CD14-positive monocyte (primary cell): ENCODE results near the gene MEG3. TPM values are rescaled to one million over a fixed set of nuclear protein-coding genes. Genes with fewer than 3 reads are reported as not detected.

Experiments
- DNase-seq, 3 donors: peaks; one replicate each; pipeline ENCODE4 v3.0.0-alpha.2; 2011 to 2022
- H2AFZ ChIP-seq: 2 replicates; pipeline ENCODE4 v1.6.0; 2012; ENCODE audit warnings: mild to moderate bottlenecking, low read depth, low read length, inconsistent platforms; ENCODE audit not compliant: insufficient read depth, poor library complexity, severe bottlenecking
- H3K27ac ChIP-seq, 2 donors: 1 replicate in 1 of 2; 2 replicates in 1 of 2; pipeline ENCODE4 v1.5.1; 2012 to 2013; ENCODE audit warnings: low read length in 2 of 2, control low read depth in 1 of 2, inconsistent platforms in 1 of 2, low read depth in 1 of 2, mild to moderate bottlenecking in 1 of 2
- H3K27me3 ChIP-seq, 2 donors: one replicate each; pipeline versions ENCODE4 v1.6.0 to v1.6.1; 2011 to 2013; ENCODE audit warnings: low read length in 2 of 2; ENCODE audit not compliant: control insufficient read depth in 2 of 2, insufficient read depth in 2 of 2
- H3K36me3 ChIP-seq, 2 donors: replicated peaks in 1 of 2; 1 replicate in 1 of 2; 2 replicates in 1 of 2; pipeline versions ENCODE4 v1.5.1 to v1.6.1; 2012 to 2013; ENCODE audit warnings: low read length in 2 of 2, control low read depth in 1 of 2, inconsistent platforms in 1 of 2, mild to moderate bottlenecking in 1 of 2; ENCODE audit not compliant: insufficient read depth in 2 of 2, control insufficient read depth in 1 of 2
- H3K4me1 ChIP-seq, 2 donors: 1 replicate in 1 of 2; 2 replicates in 1 of 2; pipeline versions ENCODE4 v1.5.1 to v1.6.1; 2012 to 2013; ENCODE audit warnings: low read length in 2 of 2, control low read depth in 1 of 2, inconsistent platforms in 1 of 2, mild to moderate bottlenecking in 1 of 2, moderate library complexity in 1 of 2; ENCODE audit not compliant: insufficient read depth in 2 of 2, control insufficient read depth in 1 of 2
- H3K4me2 ChIP-seq: replicated peaks from 2 replicates; pipeline ENCODE3; 2012; ENCODE audit warnings: low read length, moderate library complexity, mild to moderate bottlenecking; ENCODE audit not compliant: poor library complexity, severe bottlenecking; ENCODE audit errors: extremely low read depth
- H3K4me3 ChIP-seq, 3 experiments: fragments of 200-600 bp in 1 of 3; sonication (generic) in 1 of 3; replicated peaks in 1 of 3; 1 replicate in 2 of 3; 2 replicates in 1 of 3; pipeline ENCODE4 v1.5.1; 2011 to 2013; ENCODE audit warnings: low read length in 3 of 3, mild to moderate bottlenecking in 3 of 3, control low read depth in 2 of 3, low read depth in 2 of 3, inconsistent platforms in 1 of 3, moderate library complexity in 1 of 3
- H3K79me2 ChIP-seq: 2 replicates; pipeline ENCODE4 v1.6.0; 2012; ENCODE audit warnings: mild to moderate bottlenecking, control low read depth, inconsistent platforms, low read length, moderate library complexity; ENCODE audit not compliant: insufficient read depth
- H3K9ac ChIP-seq: 2 replicates; pipeline ENCODE4 v1.6.0; 2017; ENCODE audit warnings: low read length, mild to moderate bottlenecking; ENCODE audit not compliant: insufficient read depth, poor library complexity, severe bottlenecking
- H3K9me3 ChIP-seq, 2 donors: replicated peaks in 1 of 2; 1 replicate in 1 of 2; 2 replicates in 1 of 2; pipeline versions ENCODE4 v1.5.1 to v1.6.1; 2012 to 2013; ENCODE audit warnings: low read length in 2 of 2, control low read depth in 1 of 2; ENCODE audit not compliant: control insufficient read depth in 1 of 2, insufficient read depth in 1 of 2
- H4K20me1 ChIP-seq: 2 replicates; pipeline ENCODE4 v1.6.0; 2012; ENCODE audit warnings: mild to moderate bottlenecking, low read length, control low read depth, moderate library complexity; ENCODE audit not compliant: insufficient read depth
- H3K27ac Mint-ChIP-seq, 7 donors: one replicate each; pipeline ENCODE4 v1.8.0; 2020; ENCODE audit warnings: mild to moderate bottlenecking in 7 of 7, mixed read lengths in 7 of 7, moderate library complexity in 6 of 7, inconsistent platforms in 2 of 7
- H3K27me3 Mint-ChIP-seq, 3 donors: one replicate each; pipeline ENCODE4 v1.8.0; 2021 to 2022; ENCODE audit warnings: low read depth in 3 of 3, mild to moderate bottlenecking in 3 of 3, mixed read lengths in 3 of 3, moderate library complexity in 3 of 3, inconsistent platforms in 1 of 3
- H3K36me3 Mint-ChIP-seq, 2 donors: one replicate each; pipeline ENCODE4 v1.8.0; 2020; ENCODE audit warnings: mixed read lengths in 2 of 2, inconsistent platforms in 1 of 2, mild to moderate bottlenecking in 1 of 2
- H3K4me1 Mint-ChIP-seq: one replicate; pipeline ENCODE4 v1.8.0; 2020; ENCODE audit warnings: mild to moderate bottlenecking, mixed read lengths
- H3K4me3 Mint-ChIP-seq, 2 donors: one replicate each; pipeline ENCODE4 v1.8.0; 2020; ENCODE audit warnings: mild to moderate bottlenecking in 2 of 2, mixed read lengths in 2 of 2, moderate library complexity in 1 of 2
- H3K9me3 Mint-ChIP-seq, 7 donors: one replicate each; pipeline ENCODE4 v1.8.0; 2020 to 2022; ENCODE audit warnings: mixed read lengths in 7 of 7, mild to moderate bottlenecking in 6 of 7, moderate library complexity in 6 of 7, inconsistent platforms in 2 of 7
- CTCF ChIP-seq: fragments of 200-600 bp; IDR thresholded peaks from one replicate; pipeline ENCODE4 v1.8.0; 2022; ENCODE audit warnings: antibody characterized with exemption, mild to moderate bottlenecking
- WGBS: methylation state at CpG from one replicate; pipeline ENCODE4 v1.1.5; 2013; ENCODE audit warnings: missing lambda C conversion rate; ENCODE audit not compliant: insufficient coverage; 5-methylcytosine and 5-hydroxymethylcytosine counted together
- intact Hi-C, 2 donors: fragments of 100-400 bp; cut with micrococcal nuclease; formaldehyde crosslinking; loops; one replicate each; pipeline versions ENCODE4 v1.15.0 to v1.15.1; 2023
- polyA plus RNA-seq, 3 donors: library from polyadenylated mRNA; depleted of rRNA in 1 of 3; unstranded in 2 of 3; stranded (reverse) in 1 of 3; fragments of 300-500 nt in 2 of 3; fragments of >200 nt in 1 of 3; fragmentation: Illumina TruSeq in 2 of 3; gene quantifications; 1 replicate in 2 of 3; 2 replicates in 1 of 3; pipeline ENCODE4 v1.2.3, GENCODE V29; 2012 to 2021

MEG3 gene
- polyA plus RNA-seq, 3 donors, result 1.7 TPM; not detected in 2

- Histone ChIP-seq H3K4me2 (no peak overlapping the region), H3K9me3 (no peaks in the 10 kb centered on the region), H3K4me3 (no peak overlapping the region), H3K36me3 (no peaks in the 10 kb centered on the region), H3K79me2 (no peaks in the 10 kb centered on the region), H4K20me1 (no peaks in the 10 kb centered on the region), H3K4me1 (no peaks in the 10 kb centered on the region), H3K27ac (no peak overlapping the region), H2AFZ (no peak overlapping the region), H3K9ac (no peak overlapping the region), H3K27me3 (peaks cover 0 to under 1% of the 10 kb centered on the region in 2 donors)
- no peaks in the 10 kb centered on the region for H3K36me3 Mint-ChIP-seq
- intact Hi-C loops, result no loop called here
- no peak for DNase-seq
- WGBS, result 90% methylated on average over 9 of the region's 13 CpGs
- H3K27me3 Mint-ChIP-seq, result peaks cover 0 to 9% (median 6%) of the 10 kb centered on the region in 3 donors
- no peak overlapping the region for H3K4me3 Mint-ChIP-seq
- H3K9me3 Mint-ChIP-seq, result no peaks in the 10 kb centered on the region
- no peak for TF ChIP-seq CTCF
- H3K4me1 Mint-ChIP-seq, result no peaks in the 10 kb centered on the region
- H3K27ac Mint-ChIP-seq, result peak overlapping the region in 1 of 7 donors; percentile 34
Measured at GRCh38 chr14:100891501-100892445, 65.9 kb downstream of the MEG3 start.

GRCh38 chr14:100892496-100893227 lies 66.7 kb downstream of the MEG3 start:
- H3K4me1 ChIP-seq, result no peaks in the 10 kb centered on the region
- Mint-ChIP-seq H3K36me3 (no peaks in the 10 kb centered on the region), H3K27ac (no peak overlapping the region), H3K9me3 (no peaks in the 10 kb centered on the region), H3K4me3 (no peak overlapping the region), H3K4me1 (no peaks in the 10 kb centered on the region), H3K27me3 (peaks cover 0 to 11% (median 6%) of the 10 kb centered on the region in 3 donors)
- no peaks in the 10 kb centered on the region for H4K20me1 ChIP-seq
- TF ChIP-seq CTCF, result no peak
- no peak overlapping the region for H3K27ac ChIP-seq
- H3K9ac ChIP-seq, result no peak overlapping the region
- no peak overlapping the region for H2AFZ ChIP-seq
- 98% methylated on average over 15 of the region's 17 CpGs for WGBS
- H3K27me3 ChIP-seq, result peaks cover 0 to 2% of the 10 kb centered on the region in 2 donors
- intact Hi-C loops, result no loop called here
- no peak for DNase-seq
- H3K4me2 ChIP-seq, result no peak overlapping the region
- H3K36me3 ChIP-seq, result no peaks in the 10 kb centered on the region
- H3K9me3 ChIP-seq, result no peaks in the 10 kb centered on the region
- H3K79me2 ChIP-seq, result no peaks in the 10 kb centered on the region
- H3K4me3 ChIP-seq, result no peak overlapping the region
